HG03045 (cell line): ENCODE data around the gene ATP8B4.
A peak's percentile ranks its signal among the peaks of the same experiment; 100 is the strongest.
"Not testable (repeated sequence)": the region's sequence is repeated elsewhere in the genome, so short reads cannot be mapped to it uniquely, and the experiment has no call there.

Experiments used
- ATAC-seq: cut with Tn5 transposase; IDR thresholded peaks from one replicate; pipeline ENCODE4 v1.9.1; 2021; ENCODE audit warnings: mild to moderate bottlenecking, moderate library complexity; ENCODE audit not compliant: unreplicated experiment

Gene ATP8B4

GRCh38 chr15:50112488-50113186, 6.4 kb downstream of the ATP8B4 start:
- ATAC-seq: no peak

- ATAC-seq: no peak
Measured at GRCh38 chr15:50110285-50110684, 8.7 kb downstream of the ATP8B4 start.

- no peak for ATAC-seq
Measured at GRCh38 chr15:50109076-50109987, 9.7 kb downstream of the ATP8B4 start.

- ATAC-seq: no peak
Measured at GRCh38 chr15:50108461-50108860, 10.6 kb downstream of the ATP8B4 start.

- peak; percentile 94 for ATAC-seq
Measured at GRCh38 chr15:50107591-50108408, 11.2 kb downstream of the ATP8B4 start.

- ATAC-seq: no peak
Measured at GRCh38 chr15:50107157-50107556, 11.9 kb downstream of the ATP8B4 start.

GRCh38 chr15:50106457-50106856, 12.6 kb downstream of the ATP8B4 start:
- ATAC-seq: no peak

GRCh38 chr15:50100486-50100885, 18.5 kb downstream of the ATP8B4 start:
- no peak for ATAC-seq

GRCh38 chr15:50098545-50098944, 20.5 kb downstream of the ATP8B4 start:
- no peak for ATAC-seq

- no peak for ATAC-seq
Measured at GRCh38 chr15:50095938-50096821, 22.9 kb downstream of the ATP8B4 start.

- ATAC-seq: not testable (repeated sequence)
Measured at GRCh38 chr15:50089386-50089785, 29.6 kb downstream of the ATP8B4 start.

GRCh38 chr15:50084932-50085331, 34.1 kb downstream of the ATP8B4 start:
- ATAC-seq: no peak

GRCh38 chr15:50083424-50084025, 35.5 kb downstream of the ATP8B4 start:
- ATAC-seq: no peak

GRCh38 chr15:50082066-50082465, 37.0 kb downstream of the ATP8B4 start:
- ATAC-seq: no peak

GRCh38 chr15:50077651-50078050, 41.4 kb downstream of the ATP8B4 start:
- no peak for ATAC-seq

- no peak for ATAC-seq
Measured at GRCh38 chr15:50077176-50077575, 41.9 kb downstream of the ATP8B4 start.

GRCh38 chr15:50075319-50075718, 43.7 kb downstream of the ATP8B4 start:
- no peak for ATAC-seq

- ATAC-seq: no peak
Measured at GRCh38 chr15:50071551-50072258, 47.3 kb downstream of the ATP8B4 start.

- ATAC-seq: no peak
Measured at GRCh38 chr15:50068016-50068415, 51.0 kb downstream of the ATP8B4 start.
